CD4-positive, alpha-beta T cell treated with Interferon alpha-2 for 1 hour (primary cell): ENCODE results near the gene PLXNA4.

Source experiments
- DNase-seq, 2 donors: peaks; one replicate each; pipeline ENCODE4 v3.0.0-alpha.2; 2020 to 2022

The PLXNA4 gene

GRCh38 chr7:132532281-132532680, 44.0 kb downstream of the PLXNA4 start:
- DNase-seq = no peak

- no peak for DNase-seq
Measured at GRCh38 chr7:132531562-132531961, 44.7 kb downstream of the PLXNA4 start.

GRCh38 chr7:132528695-132529094, 47.6 kb downstream of the PLXNA4 start:
- DNase-seq = no peak

- DNase-seq = no peak
Measured at GRCh38 chr7:132527467-132528410, 48.5 kb downstream of the PLXNA4 start.

- DNase-seq = no peak
Measured at GRCh38 chr7:132526111-132526740, 50.0 kb downstream of the PLXNA4 start.

- no peak for DNase-seq
Measured at GRCh38 chr7:132521423-132521822, 54.8 kb downstream of the PLXNA4 start.

- DNase-seq = no peak
Measured at GRCh38 chr7:132520591-132521280, 55.5 kb downstream of the PLXNA4 start.

GRCh38 chr7:132519936-132520335, 56.3 kb downstream of the PLXNA4 start:
- peak in 1 of 2 donors; percentile 1 for DNase-seq

GRCh38 chr7:132518839-132519173, 57.5 kb downstream of the PLXNA4 start:
- DNase-seq = no peak

- DNase-seq = peak in 1 of 2 donors; percentile 14
Measured at GRCh38 chr7:132518102-132518838, 58.0 kb downstream of the PLXNA4 start.

- no peak for DNase-seq
Measured at GRCh38 chr7:132516042-132516840, 60.0 kb downstream of the PLXNA4 start.

GRCh38 chr7:132515181-132515580, 61.1 kb downstream of the PLXNA4 start:
- no peak for DNase-seq

- DNase-seq = no peak
Measured at GRCh38 chr7:132514430-132514829, 61.8 kb downstream of the PLXNA4 start.

GRCh38 chr7:132511921-132512320, 64.3 kb downstream of the PLXNA4 start:
- DNase-seq = no peak

- no peak for DNase-seq
Measured at GRCh38 chr7:132511387-132511786, 64.9 kb downstream of the PLXNA4 start.

GRCh38 chr7:132509643-132510042, 66.6 kb downstream of the PLXNA4 start:
- no peak for DNase-seq

GRCh38 chr7:132508724-132509353, 67.4 kb downstream of the PLXNA4 start:
- DNase-seq = no peak

GRCh38 chr7:132504852-132505251, 71.4 kb downstream of the PLXNA4 start:
- DNase-seq = no peak

GRCh38 chr7:132504071-132504470, 72.2 kb downstream of the PLXNA4 start:
- DNase-seq = no peak

GRCh38 chr7:132503415-132503814, 72.9 kb downstream of the PLXNA4 start:
- DNase-seq = no peak

- DNase-seq = no peak
Measured at GRCh38 chr7:132501956-132502355, 74.3 kb downstream of the PLXNA4 start.
